Measurements from ENCODE around the gene DDX1.

Gene DDX1

GRCh38 chr2:15639323-15640251 lies 47.9 kb downstream of the DDX1 start:
- CTCF ChIA-PET = interaction anchor here (0.7 to 2.4 kb wide), 10 partner anchors 15 to 933 kb away, joined by 3 to 13 read pairs (median 4); partner anchors contain the start of gene MYCN
- Histone ChIP-seq H3K27ac (ENCODE audit: extremely low read depth, low read depth, low read length) (no peak overlapping the region), H3K4me3 (ENCODE audit: low read depth, low read length) (no peak overlapping the region), H3K4me1 (ENCODE audit: control insufficient read depth, insufficient read depth, low read length) (no peaks in the 10 kb centered on the region), H3K9me3 (ENCODE audit: control insufficient read depth, insufficient read depth, low read depth, low read length) (no peaks in the 10 kb centered on the region), H3K36me3 (ENCODE audit: control insufficient read depth in 2 of 2, insufficient read depth in 1 of 2, low read length in 2 of 2) (peaks cover 2 to 34% of the 10 kb centered on the region in 2 experiments; a peak in 2 of 3 replicates)
- POLR2A ChIA-PET = no interaction called here
- TF ChIP-seq SP7 (tag by site-specific recombination; IDR thresholded peaks at IDR 0.05) (no peak), ZEB2 (tag by site-specific recombination; IDR thresholded peaks at IDR 0.05) (no peak), ZNF560 (tag by site-specific recombination; IDR thresholded peaks at IDR 0.05; ENCODE audit: borderline replicate concordance) (no peak), ZNF133 (tag by site-specific recombination; IDR thresholded peaks at IDR 0.05) (no peak), ZNF366 (tag by site-specific recombination; conservative IDR thresholded peaks at IDR 0.05) (no peak), ZNF843 (tag by site-specific recombination; IDR thresholded peaks at IDR 0.05) (no peak), HOXA7 (CRISPR knock-in tag; IDR thresholded peaks at IDR 0.05; ENCODE audit: borderline replicate concordance) (no peak), ZNF398 (tag by site-specific recombination; IDR thresholded peaks at IDR 0.05) (no peak), ZNF548 (tag by site-specific recombination; IDR thresholded peaks at IDR 0.05) (no peak), ZNF600 (tag by site-specific recombination; IDR thresholded peaks at IDR 0.05) (no peak), PBX3 (CRISPR knock-in tag; IDR thresholded peaks at IDR 0.05) (no peak), HOXD13 (CRISPR knock-in tag; IDR thresholded peaks at IDR 0.05; ENCODE audit: borderline replicate concordance) (no peak), MZF1 (tag by site-specific recombination; IDR thresholded peaks at IDR 0.05; ENCODE audit: borderline replicate concordance) (no peak), ZBTB8A (tag by site-specific recombination; IDR thresholded peaks at IDR 0.05) (no peak), ZNF48 (tag by site-specific recombination; IDR thresholded peaks at IDR 0.05) (no peak), SCRT1 (tag by site-specific recombination; IDR thresholded peaks at IDR 0.05; ENCODE audit: borderline replicate concordance) (no peak), ZNF280C (tag by site-specific recombination; IDR thresholded peaks at IDR 0.05) (no peak), REPIN1 (tag by site-specific recombination; IDR thresholded peaks at IDR 0.05; ENCODE audit: low read depth) (no peak)

- Histone ChIP-seq H3K27ac (ENCODE audit: extremely low read depth, low read depth, low read length) (no peak overlapping the region), H3K4me1 (ENCODE audit: control insufficient read depth, insufficient read depth, low read length) (no peaks in the 10 kb centered on the region), H3K4me3 (ENCODE audit: low read depth, low read length) (no peak overlapping the region), H3K9me3 (ENCODE audit: control insufficient read depth, insufficient read depth, low read depth, low read length) (no peaks in the 10 kb centered on the region), H3K36me3 (ENCODE audit: control insufficient read depth in 2 of 2, insufficient read depth in 1 of 2, low read length in 2 of 2) (peaks cover 0 to 27% of the 10 kb centered on the region in 2 experiments; a peak in 2 of 3 replicates)
- CTCF ChIA-PET = interaction anchor here (0.7 to 2.4 kb wide), 7 partner anchors 15 to 847 kb away, joined by 3 to 13 read pairs (median 4); partner anchors contain the start of gene MYCN
- TF ChIP-seq ZNF660 (tag by site-specific recombination; IDR thresholded peaks at IDR 0.05) = no peak
- TF ChIP-seq ZNF621 (tag by site-specific recombination; IDR thresholded peaks at IDR 0.05) = no peak
- no peak for TF ChIP-seq ZNF580 (tag by site-specific recombination; IDR thresholded peaks at IDR 0.05)
- no peak for TF ChIP-seq ZNF23 (tag by site-specific recombination; IDR thresholded peaks at IDR 0.05; ENCODE audit: borderline replicate concordance)
- TF ChIP-seq ZNF510 (tag by site-specific recombination; IDR thresholded peaks at IDR 0.05; ENCODE audit: insufficient replicate concordance) = peak; percentile 79
- POLR2A ChIA-PET = no interaction called here
Observed at GRCh38 chr2:15640261-15640711, 48.6 kb downstream of the DDX1 start.
